C4-2B (cell line): Measurements from ENCODE around the gene PHRF1.

ENCODE experiments used
- CTCF ChIP-seq: fragments of 450-650 bp; conservative IDR thresholded peaks from 2 replicates; pipeline ENCODE4 v1.5.1; 2017; ENCODE audit warnings: mild to moderate bottlenecking
- ZFX ChIP-seq: fragments of 450-650 bp; IDR thresholded peaks from 2 replicates; pipeline ENCODE4 v1.6.1; 2017

GRCh38 chr11:535519-536454, 40.5 kb upstream of the PHRF1 start, which contains the start of gene HRAS:
- no peak; the same call in 1 of the 2 replicates for TF ChIP-seq CTCF
- TF ChIP-seq ZFX = no peak
